ENCODE data around the gene OBSCN. TPM values are rescaled to one million over a fixed set of nuclear protein-coding genes. Genes with fewer than 3 reads are reported as not detected.

Gene OBSCN
- total RNA-seq, 1 experiment from 2014 or later = 14.3 TPM

- no peak for DNase-seq (ENCODE audit: extremely low read depth, low read depth)
Measured at GRCh38 chr1:228314315-228314657, 106.4 kb downstream of the OBSCN start.

- no peak for DNase-seq (ENCODE audit: extremely low read depth, low read depth)
Measured at GRCh38 chr1:228314658-228315483, 107.0 kb downstream of the OBSCN start.

- no peak for DNase-seq (ENCODE audit: extremely low read depth, low read depth)
Measured at GRCh38 chr1:228315484-228315944, 107.7 kb downstream of the OBSCN start.

- DNase-seq (ENCODE audit: extremely low read depth, low read depth) = no peak
Measured at GRCh38 chr1:228315945-228316588, 108.2 kb downstream of the OBSCN start.

GRCh38 chr1:228316589-228317387, 108.9 kb downstream of the OBSCN start:
- DNase-seq (ENCODE audit: extremely low read depth, low read depth) = no peak

GRCh38 chr1:228317411-228317828, 109.6 kb downstream of the OBSCN start:
- DNase-seq (ENCODE audit: extremely low read depth, low read depth) = no peak

GRCh38 chr1:228317891-228318810, 110.3 kb downstream of the OBSCN start:
- no peak for DNase-seq (ENCODE audit: extremely low read depth, low read depth)

- no peak for DNase-seq (ENCODE audit: extremely low read depth, low read depth)
Measured at GRCh38 chr1:228318823-228319241, 111.0 kb downstream of the OBSCN start.

- DNase-seq (ENCODE audit: extremely low read depth, low read depth) = no peak
Measured at GRCh38 chr1:228319352-228320088, 111.7 kb downstream of the OBSCN start.

- no peak for DNase-seq (ENCODE audit: extremely low read depth, low read depth)
Measured at GRCh38 chr1:228320394-228320793, 112.5 kb downstream of the OBSCN start.

GRCh38 chr1:228321435-228321834, 113.6 kb downstream of the OBSCN start:
- DNase-seq (ENCODE audit: extremely low read depth, low read depth) = no peak

- no peak for DNase-seq (ENCODE audit: extremely low read depth, low read depth)
Measured at GRCh38 chr1:228321895-228322294, 114.1 kb downstream of the OBSCN start.

GRCh38 chr1:228323401-228323800, 115.6 kb downstream of the OBSCN start:
- DNase-seq (ENCODE audit: extremely low read depth, low read depth) = no peak

- DNase-seq (ENCODE audit: extremely low read depth, low read depth) = no peak
Measured at GRCh38 chr1:228325267-228325666, 117.4 kb downstream of the OBSCN start.

- DNase-seq (ENCODE audit: extremely low read depth, low read depth) = no peak
Measured at GRCh38 chr1:228329887-228330286, 122.0 kb downstream of the OBSCN start.

GRCh38 chr1:228332797-228333738, 125.2 kb downstream of the OBSCN start:
- DNase-seq (ENCODE audit: extremely low read depth, low read depth) = no peak

GRCh38 chr1:228333739-228334115, 125.9 kb downstream of the OBSCN start:
- no peak for DNase-seq (ENCODE audit: extremely low read depth, low read depth)

- DNase-seq (ENCODE audit: extremely low read depth, low read depth) = no peak
Measured at GRCh38 chr1:228334226-228334935, 126.5 kb downstream of the OBSCN start.
